ENCODE measurements around the gene CUEDC1. TPM values are rescaled to one million over a fixed set of nuclear protein-coding genes. Genes with fewer than 3 reads are reported as not detected.

The CUEDC1 gene
- total and polyA plus RNA-seq, 2 of the 13 experiments (the other 11 are each of a cell fraction or from before 2014, with no cell fraction given), result 7.4 to 12.9 TPM

DNA sequence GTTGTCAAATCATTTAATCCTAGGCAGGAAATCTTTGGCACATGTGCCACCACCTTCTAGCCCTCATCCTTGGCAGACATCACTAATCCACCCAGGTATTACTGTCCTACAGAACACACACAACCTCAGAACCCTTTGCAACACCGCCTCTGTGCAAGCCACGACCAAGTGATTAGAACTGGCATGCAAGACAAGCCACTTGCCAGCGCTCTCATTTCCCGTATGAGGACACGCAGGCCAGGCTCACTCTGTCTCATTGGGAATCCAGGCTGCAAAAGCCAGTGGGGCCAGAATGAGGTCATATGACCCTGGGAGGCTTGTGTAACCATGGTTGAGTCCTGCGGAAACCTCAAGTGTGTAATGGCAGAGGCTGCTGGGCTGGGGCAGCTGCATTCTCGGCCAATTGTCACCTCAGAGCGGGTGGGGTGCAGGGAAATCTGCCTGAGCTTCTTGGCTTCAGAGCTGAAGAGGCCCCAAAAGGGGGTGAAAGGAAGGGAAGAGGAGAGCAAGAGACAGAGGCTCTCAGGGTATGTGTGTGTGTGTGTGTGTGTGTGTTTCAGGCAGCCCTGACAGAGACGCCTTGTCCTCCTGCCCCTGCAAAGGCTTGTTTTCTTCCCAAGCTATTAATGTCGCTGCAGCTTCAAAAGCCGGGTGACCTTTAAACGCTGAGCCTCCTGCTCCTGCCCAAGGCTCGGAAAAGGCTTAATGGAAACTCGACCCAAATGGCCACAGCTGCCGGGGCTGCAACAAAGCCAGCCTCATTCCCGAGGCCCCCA is 62.2 kb downstream of the CUEDC1 start (continued):
- TF ChIP-seq, protein P1, sequence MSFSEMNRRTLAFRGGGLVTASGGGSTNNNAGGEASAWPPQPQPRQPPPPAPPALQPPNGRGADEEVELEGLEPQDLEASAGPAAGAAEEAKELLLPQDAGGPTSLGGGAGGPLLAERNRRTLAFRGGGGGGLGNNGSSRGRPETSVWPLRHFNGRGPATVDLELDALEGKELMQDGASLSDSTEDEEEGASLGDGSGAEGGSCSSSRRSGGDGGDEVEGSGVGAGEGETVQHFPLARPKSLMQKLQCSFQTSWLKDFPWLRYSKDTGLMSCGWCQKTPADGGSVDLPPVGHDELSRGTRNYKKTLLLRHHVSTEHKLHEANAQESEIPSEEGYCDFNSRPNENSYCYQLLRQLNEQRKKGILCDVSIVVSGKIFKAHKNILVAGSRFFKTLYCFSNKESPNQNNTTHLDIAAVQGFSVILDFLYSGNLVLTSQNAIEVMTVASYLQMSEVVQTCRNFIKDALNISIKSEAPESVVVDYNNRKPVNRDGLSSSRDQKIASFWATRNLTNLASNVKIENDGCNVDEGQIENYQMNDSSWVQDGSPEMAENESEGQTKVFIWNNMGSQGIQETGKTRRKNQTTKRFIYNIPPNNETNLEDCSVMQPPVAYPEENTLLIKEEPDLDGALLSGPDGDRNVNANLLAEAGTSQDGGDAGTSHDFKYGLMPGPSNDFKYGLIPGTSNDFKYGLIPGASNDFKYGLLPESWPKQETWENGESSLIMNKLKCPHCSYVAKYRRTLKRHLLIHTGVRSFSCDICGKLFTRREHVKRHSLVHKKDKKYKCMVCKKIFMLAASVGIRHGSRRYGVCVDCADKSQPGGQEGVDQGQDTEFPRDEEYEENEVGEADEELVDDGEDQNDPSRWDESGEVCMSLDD (CRISPR knock-in tag; IDR thresholded peaks at IDR 0.05; ENCODE audit: borderline replicate concordance), result 0 out of 2 replicates have a peak, but pooled peaks have one; percentile 50
- TF ChIP-seq ZNF563 (CRISPR knock-in tag; IDR thresholded peaks at IDR 0.05) (no peak), POLR2A (IDR thresholded peaks at IDR 0.05; ENCODE audit: insufficient read depth in 1 of 2, low read depth in 2 of 2, low read length in 2 of 2) (peak; percentile 76 to 77), ZNF260 (CRISPR knock-in tag; IDR thresholded peaks at IDR 0.05; ENCODE audit: borderline replicate concordance, low read depth) (0 out of 2 replicates have a peak, but pooled peaks have one; percentile 36), MTA1 (CRISPR knock-in tag; IDR thresholded peaks at IDR 0.05; ENCODE audit: borderline replicate concordance) (peak; percentile 75; the same call in 1 of the 2 replicates), CCDC6 (CRISPR knock-in tag; IDR thresholded peaks at IDR 0.05) (no peak; the same call in 1 of the 2 replicates), MYNN (CRISPR knock-in tag; IDR thresholded peaks at IDR 0.05; ENCODE audit: low read depth) (no peak), FIP1L1 (IDR thresholded peaks at IDR 0.05; ENCODE audit: borderline replicate concordance, insufficient read depth, low read depth, low read length) (no peak), KDM5B (CRISPR knock-in tag; IDR thresholded peaks at IDR 0.05; ENCODE audit: borderline replicate concordance) (no peak; the same call in 1 of the 2 replicates), PAX8 (CRISPR knock-in tag; IDR thresholded peaks at IDR 0.05; ENCODE audit: borderline replicate concordance) (peak; percentile 4; the same call in 1 of the 2 replicates), HNRNPL (IDR thresholded peaks at IDR 0.05; ENCODE audit: low read depth, low read length) (peak; percentile 89), YEATS4 (CRISPR knock-in tag; IDR thresholded peaks at IDR 0.05; ENCODE audit: borderline replicate concordance) (peak; percentile 60), ZNF703 (CRISPR knock-in tag; IDR thresholded peaks at IDR 0.05; ENCODE audit: borderline replicate concordance) (0 out of 2 replicates have a peak, but pooled peaks have one; percentile 67), ZNF572 (CRISPR knock-in tag; IDR thresholded peaks at IDR 0.05) (no peak), FOXK2 (IDR thresholded peaks at IDR 0.05) (0 out of 2 replicates have a peak, but pooled peaks have one; percentile 57), MXD4 (CRISPR knock-in tag; IDR thresholded peaks at IDR 0.05) (no peak), ZNF660 (CRISPR knock-in tag; IDR thresholded peaks at IDR 0.05; ENCODE audit: borderline replicate concordance, low read depth) (no peak), EED (CRISPR knock-in tag; IDR thresholded peaks at IDR 0.05) (no peak; the same call in 1 of the 2 replicates)
- TF ChIP-seq, protein P2, sequence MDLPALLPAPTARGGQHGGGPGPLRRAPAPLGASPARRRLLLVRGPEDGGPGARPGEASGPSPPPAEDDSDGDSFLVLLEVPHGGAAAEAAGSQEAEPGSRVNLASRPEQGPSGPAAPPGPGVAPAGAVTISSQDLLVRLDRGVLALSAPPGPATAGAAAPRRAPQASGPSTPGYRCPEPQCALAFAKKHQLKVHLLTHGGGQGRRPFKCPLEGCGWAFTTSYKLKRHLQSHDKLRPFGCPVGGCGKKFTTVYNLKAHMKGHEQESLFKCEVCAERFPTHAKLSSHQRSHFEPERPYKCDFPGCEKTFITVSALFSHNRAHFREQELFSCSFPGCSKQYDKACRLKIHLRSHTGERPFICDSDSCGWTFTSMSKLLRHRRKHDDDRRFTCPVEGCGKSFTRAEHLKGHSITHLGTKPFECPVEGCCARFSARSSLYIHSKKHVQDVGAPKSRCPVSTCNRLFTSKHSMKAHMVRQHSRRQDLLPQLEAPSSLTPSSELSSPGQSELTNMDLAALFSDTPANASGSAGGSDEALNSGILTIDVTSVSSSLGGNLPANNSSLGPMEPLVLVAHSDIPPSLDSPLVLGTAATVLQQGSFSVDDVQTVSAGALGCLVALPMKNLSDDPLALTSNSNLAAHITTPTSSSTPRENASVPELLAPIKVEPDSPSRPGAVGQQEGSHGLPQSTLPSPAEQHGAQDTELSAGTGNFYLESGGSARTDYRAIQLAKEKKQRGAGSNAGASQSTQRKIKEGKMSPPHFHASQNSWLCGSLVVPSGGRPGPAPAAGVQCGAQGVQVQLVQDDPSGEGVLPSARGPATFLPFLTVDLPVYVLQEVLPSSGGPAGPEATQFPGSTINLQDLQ (CRISPR knock-in tag; IDR thresholded peaks at IDR 0.05), result no peak
- TF ChIP-seq, protein P3, sequence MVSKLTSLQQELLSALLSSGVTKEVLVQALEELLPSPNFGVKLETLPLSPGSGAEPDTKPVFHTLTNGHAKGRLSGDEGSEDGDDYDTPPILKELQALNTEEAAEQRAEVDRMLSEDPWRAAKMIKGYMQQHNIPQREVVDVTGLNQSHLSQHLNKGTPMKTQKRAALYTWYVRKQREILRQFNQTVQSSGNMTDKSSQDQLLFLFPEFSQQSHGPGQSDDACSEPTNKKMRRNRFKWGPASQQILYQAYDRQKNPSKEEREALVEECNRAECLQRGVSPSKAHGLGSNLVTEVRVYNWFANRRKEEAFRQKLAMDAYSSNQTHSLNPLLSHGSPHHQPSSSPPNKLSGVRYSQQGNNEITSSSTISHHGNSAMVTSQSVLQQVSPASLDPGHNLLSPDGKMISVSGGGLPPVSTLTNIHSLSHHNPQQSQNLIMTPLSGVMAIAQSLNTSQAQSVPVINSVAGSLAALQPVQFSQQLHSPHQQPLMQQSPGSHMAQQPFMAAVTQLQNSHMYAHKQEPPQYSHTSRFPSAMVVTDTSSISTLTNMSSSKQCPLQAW (CRISPR knock-in tag; IDR thresholded peaks at IDR 0.05), result no peak; the same call in 1 of the 2 replicates
- TF ChIP-seq, protein P4, sequence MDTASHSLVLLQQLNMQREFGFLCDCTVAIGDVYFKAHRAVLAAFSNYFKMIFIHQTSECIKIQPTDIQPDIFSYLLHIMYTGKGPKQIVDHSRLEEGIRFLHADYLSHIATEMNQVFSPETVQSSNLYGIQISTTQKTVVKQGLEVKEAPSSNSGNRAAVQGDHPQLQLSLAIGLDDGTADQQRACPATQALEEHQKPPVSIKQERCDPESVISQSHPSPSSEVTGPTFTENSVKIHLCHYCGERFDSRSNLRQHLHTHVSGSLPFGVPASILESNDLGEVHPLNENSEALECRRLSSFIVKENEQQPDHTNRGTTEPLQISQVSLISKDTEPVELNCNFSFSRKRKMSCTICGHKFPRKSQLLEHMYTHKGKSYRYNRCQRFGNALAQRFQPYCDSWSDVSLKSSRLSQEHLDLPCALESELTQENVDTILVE (CRISPR knock-in tag; IDR thresholded peaks at IDR 0.05), result 0 out of 2 replicates have a peak, but pooled peaks have one; percentile 9

Measured in HepG2 (cell line).